Endothelial cell (in vitro differentiated cells): ENCODE results near the gene FAM9A. TPM values are rescaled to one million over a fixed set of nuclear protein-coding genes. Genes with fewer than 3 reads are reported as not detected.

ENCODE experiments used
- DNase-seq: peaks from one replicate; pipeline ENCODE4 v3.0.0; 2021; ENCODE audit warnings: low spot score
- H3K27ac Mint-ChIP-seq: one replicate; pipeline ENCODE4 v1.8.0; 2021; ENCODE audit warnings: mixed read lengths, inconsistent platforms; ENCODE audit not compliant: unreplicated experiment
- H3K27me3 Mint-ChIP-seq: one replicate; pipeline ENCODE4 v1.8.0; 2021; ENCODE audit warnings: mild to moderate bottlenecking, moderate library complexity, mixed read lengths, inconsistent platforms; ENCODE audit not compliant: unreplicated experiment
- H3K36me3 Mint-ChIP-seq: one replicate; pipeline ENCODE4 v1.8.0; 2021; ENCODE audit warnings: mild to moderate bottlenecking, low read depth, mixed read lengths, inconsistent platforms; ENCODE audit not compliant: unreplicated experiment
- H3K4me1 Mint-ChIP-seq: one replicate; pipeline ENCODE4 v1.8.0; 2021; ENCODE audit warnings: mild to moderate bottlenecking, mixed read lengths, inconsistent platforms; ENCODE audit not compliant: unreplicated experiment
- H3K4me3 Mint-ChIP-seq: one replicate; pipeline ENCODE4 v1.8.0; 2021; ENCODE audit warnings: mild to moderate bottlenecking, mixed read lengths, inconsistent platforms; ENCODE audit not compliant: unreplicated experiment
- H3K9me3 Mint-ChIP-seq: one replicate; pipeline ENCODE4 v1.8.0; 2021; ENCODE audit warnings: mixed read lengths, inconsistent platforms; ENCODE audit not compliant: unreplicated experiment
- total RNA-seq: library from RNA; stranded (reverse); fragmentation: NEBNext Ultra II Directional; extraction: Animal tissue kit (Norgen Biotek cat#: 25700); gene quantifications from one replicate; pipeline ENCODE4 v1.2.1, GENCODE V29; 2021; ENCODE audit not compliant: unreplicated experiment
- TF ChIP-seq, protein P1 (sequence below): fragments of 200-600 bp; sonication (generic); IDR thresholded peaks from one replicate; pipeline ENCODE4 v1.5.0; 2021; ENCODE audit warnings: antibody characterized with exemption; ENCODE audit not compliant: unreplicated experiment

Gene FAM9A
- total RNA-seq, 1 donor from 2014 or later = not detected

DNA sequence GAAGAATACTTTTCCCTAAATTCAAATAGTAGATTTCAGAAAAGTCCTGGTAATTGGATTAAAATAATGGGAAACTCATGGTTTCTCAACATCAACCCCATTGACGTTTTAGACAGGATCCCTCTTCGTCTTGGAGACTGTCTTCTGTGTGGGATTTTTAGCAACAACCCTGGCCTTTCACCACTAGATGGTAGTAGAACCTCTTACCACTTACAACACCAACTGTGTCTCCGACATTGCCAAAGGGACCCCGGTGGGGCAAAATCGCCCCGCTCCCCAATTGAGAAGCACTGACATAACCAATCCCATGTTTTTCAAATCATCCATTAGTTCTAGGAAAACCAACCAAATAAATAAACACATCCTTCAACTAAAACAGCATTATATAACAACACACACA lies 52.3 kb downstream of the FAM9A start:
- Mint-ChIP-seq H3K9me3 (no peaks in the 10 kb centered on the region), H3K4me1 (no peaks in the 10 kb centered on the region), H3K36me3 (no peaks in the 10 kb centered on the region), H3K27me3 (no peaks in the 10 kb centered on the region), H3K27ac (no peak overlapping the region), H3K4me3 (no peak overlapping the region)
- DNase-seq = peak; percentile 10
- TF ChIP-seq, protein P1, sequence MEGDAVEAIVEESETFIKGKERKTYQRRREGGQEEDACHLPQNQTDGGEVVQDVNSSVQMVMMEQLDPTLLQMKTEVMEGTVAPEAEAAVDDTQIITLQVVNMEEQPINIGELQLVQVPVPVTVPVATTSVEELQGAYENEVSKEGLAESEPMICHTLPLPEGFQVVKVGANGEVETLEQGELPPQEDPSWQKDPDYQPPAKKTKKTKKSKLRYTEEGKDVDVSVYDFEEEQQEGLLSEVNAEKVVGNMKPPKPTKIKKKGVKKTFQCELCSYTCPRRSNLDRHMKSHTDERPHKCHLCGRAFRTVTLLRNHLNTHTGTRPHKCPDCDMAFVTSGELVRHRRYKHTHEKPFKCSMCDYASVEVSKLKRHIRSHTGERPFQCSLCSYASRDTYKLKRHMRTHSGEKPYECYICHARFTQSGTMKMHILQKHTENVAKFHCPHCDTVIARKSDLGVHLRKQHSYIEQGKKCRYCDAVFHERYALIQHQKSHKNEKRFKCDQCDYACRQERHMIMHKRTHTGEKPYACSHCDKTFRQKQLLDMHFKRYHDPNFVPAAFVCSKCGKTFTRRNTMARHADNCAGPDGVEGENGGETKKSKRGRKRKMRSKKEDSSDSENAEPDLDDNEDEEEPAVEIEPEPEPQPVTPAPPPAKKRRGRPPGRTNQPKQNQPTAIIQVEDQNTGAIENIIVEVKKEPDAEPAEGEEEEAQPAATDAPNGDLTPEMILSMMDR = no peak

DNA sequence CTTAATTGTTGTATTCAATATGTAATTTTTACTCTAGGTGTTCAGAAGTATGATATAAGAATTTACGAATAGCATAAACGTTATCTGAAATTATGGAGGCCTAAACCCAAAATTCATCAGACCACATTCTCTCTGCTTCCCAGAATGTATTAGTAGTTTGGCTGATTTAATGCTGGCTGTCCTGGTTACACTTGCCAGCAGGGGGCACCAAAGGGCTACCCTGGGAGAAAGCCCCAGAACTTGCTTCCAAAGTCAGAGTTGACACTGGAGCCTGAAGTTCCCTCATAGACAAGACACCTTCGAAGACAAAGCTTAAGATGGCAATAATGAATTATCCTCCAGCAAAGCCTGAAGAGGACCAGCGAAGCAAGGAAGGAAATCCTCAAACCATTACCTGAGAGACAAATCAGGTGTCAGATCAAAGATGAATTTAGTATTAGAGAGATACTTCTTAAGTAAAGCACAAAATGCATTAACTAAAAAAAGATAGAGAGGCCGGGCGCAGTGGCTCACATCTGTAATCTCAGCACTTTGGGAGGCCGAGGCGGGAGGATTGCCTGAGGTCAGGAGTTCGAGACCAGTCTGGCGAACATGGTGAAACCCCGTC lies 58.0 kb downstream of the FAM9A start:
- Mint-ChIP-seq H3K4me3 (no peak overlapping the region), H3K36me3 (no peaks in the 10 kb centered on the region), H3K9me3 (no peaks in the 10 kb centered on the region), H3K27me3 (no peaks in the 10 kb centered on the region), H3K27ac (no peak overlapping the region), H3K4me1 (no peaks in the 10 kb centered on the region)
- DNase-seq = peak; percentile 71
- TF ChIP-seq, protein P1 = peak; percentile 70

DNA sequence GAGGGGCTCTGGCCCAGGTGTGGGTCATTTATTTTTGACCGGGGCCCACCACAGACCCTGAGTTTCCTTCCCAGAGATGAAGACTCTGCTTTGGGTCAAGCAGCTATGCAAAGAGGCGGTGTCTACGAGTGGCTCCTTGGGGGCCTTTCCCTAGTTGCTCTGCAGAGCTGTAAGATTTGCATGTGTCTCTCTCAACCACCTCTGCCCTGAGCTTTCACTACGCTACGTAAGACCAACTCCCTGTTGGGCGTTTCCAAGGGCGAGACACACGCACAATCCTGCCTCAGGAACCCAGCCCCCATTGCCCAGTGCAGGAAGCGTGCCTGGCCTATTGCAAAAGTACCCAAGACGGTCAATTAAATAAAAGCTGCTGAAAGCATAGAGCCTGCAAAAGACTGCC lies 59.2 kb downstream of the FAM9A start:
- no peaks in the 10 kb centered on the region for H3K9me3 Mint-ChIP-seq
- no peak for DNase-seq
- no peaks in the 10 kb centered on the region for H3K27me3 Mint-ChIP-seq
- H3K4me1 Mint-ChIP-seq = no peaks in the 10 kb centered on the region
- no peak overlapping the region for H3K27ac Mint-ChIP-seq
- H3K36me3 Mint-ChIP-seq = no peaks in the 10 kb centered on the region
- TF ChIP-seq, protein P1 = no peak
- H3K4me3 Mint-ChIP-seq = no peak overlapping the region

Other genes with a start within 250 kb of the FAM9A start
- 9.6 TPM for gene ANOS1, start 69.2 kb downstream of the FAM9A start, total RNA-seq
- gene FAM9B, start 232.7 kb upstream of the FAM9A start, total RNA-seq = not detected